ENCODE measurements around the gene GPRC5A.

DNA sequence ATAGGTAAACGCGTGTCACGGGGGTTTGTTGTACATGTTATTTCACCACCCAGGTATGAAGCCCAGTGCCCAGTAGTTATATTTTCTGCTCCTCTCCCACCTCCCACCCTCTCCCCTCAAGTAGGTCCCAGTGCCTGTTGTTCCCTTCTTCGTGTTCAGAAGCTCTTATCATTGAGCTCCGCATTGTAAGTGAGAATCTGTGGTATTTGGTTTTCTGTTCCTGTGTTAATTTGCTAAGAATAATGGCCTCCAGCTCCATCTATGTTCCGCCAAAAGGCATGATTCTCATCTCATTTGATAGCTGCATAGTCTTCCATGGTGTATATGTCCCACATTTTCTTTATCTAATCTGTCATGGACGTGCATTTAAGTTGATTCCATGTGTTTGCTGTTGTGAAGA lies 67.5 kb downstream of the GPRC5A start:
- TF ChIP-seq, protein P1, sequence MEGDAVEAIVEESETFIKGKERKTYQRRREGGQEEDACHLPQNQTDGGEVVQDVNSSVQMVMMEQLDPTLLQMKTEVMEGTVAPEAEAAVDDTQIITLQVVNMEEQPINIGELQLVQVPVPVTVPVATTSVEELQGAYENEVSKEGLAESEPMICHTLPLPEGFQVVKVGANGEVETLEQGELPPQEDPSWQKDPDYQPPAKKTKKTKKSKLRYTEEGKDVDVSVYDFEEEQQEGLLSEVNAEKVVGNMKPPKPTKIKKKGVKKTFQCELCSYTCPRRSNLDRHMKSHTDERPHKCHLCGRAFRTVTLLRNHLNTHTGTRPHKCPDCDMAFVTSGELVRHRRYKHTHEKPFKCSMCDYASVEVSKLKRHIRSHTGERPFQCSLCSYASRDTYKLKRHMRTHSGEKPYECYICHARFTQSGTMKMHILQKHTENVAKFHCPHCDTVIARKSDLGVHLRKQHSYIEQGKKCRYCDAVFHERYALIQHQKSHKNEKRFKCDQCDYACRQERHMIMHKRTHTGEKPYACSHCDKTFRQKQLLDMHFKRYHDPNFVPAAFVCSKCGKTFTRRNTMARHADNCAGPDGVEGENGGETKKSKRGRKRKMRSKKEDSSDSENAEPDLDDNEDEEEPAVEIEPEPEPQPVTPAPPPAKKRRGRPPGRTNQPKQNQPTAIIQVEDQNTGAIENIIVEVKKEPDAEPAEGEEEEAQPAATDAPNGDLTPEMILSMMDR (IDR thresholded peaks at IDR 0.05): no peak
- no peak for TF ChIP-seq POLR2A (IDR thresholded peaks at IDR 0.05)
